LoVo (cell line): ENCODE results near the gene MRPL28.
"Not testable (repeated sequence)": the region's sequence is repeated elsewhere in the genome, so short reads cannot be mapped to it uniquely, and the experiment has no call there.

Experiments
- DNase-seq: peaks from one replicate; pipeline ENCODE4 v3.0.0-alpha.2; 2016; ENCODE audit warnings: low spot score

MRPL28 gene

DNA sequence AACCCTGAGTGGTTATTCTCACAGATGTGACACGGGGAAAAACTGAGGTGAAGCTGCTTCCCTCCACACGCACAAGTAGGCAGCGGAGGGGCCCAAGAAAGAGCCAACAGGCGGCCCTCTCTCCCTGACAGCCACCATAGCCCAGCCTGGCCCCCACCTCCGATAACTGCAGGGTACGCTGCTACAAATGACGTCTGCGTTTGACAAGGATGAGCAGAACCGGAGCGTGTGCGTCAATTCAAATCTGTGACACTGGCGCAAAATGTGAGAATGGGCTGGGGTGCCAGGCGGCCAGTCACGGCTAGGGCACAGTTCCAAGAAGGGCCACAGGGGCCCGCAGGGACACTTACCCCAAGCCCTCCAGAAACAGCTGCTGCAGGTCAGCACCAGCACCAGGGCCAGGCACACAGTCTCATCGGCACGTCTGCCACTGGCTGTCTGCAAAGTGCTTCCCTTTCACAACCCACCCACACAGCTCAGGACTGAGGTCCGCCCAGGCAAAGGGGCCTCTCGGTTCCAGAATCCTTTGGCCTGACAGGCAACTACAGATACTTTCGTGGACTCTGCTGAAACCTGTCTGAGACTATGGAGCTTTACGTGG lies 32.3 kb downstream of the MRPL28 start:
- DNase-seq: no peak

DNA sequence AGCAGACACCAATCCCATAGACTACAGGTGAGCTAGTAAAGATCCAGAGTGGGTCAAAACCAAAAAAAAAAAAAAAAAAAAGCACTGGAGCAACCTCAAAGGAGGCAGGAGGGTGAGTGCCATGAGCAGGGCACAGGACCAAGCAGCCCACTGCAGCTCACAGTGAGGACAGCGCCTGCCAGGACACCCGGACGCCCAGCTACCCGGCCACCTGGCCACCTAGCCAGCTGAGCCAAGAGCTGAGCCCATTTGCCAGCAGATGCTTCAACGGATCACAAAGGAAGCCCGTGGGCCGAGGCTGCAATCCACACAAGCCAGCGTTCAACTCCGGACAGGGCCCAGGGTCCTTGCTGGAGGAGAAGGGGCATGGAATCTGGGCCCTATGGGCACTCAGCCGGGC lies 32.9 kb downstream of the MRPL28 start:
- no peak for DNase-seq

GRCh38 chr16:336269-336668 lies 34.1 kb downstream of the MRPL28 start:
- DNase-seq: no peak

GRCh38 chr16:334861-335632 lies 35.3 kb downstream of the MRPL28 start:
- DNase-seq: not testable (repeated sequence)

GRCh38 chr16:334164-334832 lies 36.0 kb downstream of the MRPL28 start:
- DNase-seq: not testable (repeated sequence)

GRCh38 chr16:333406-334094 lies 36.8 kb downstream of the MRPL28 start:
- DNase-seq: no peak

- DNase-seq: not testable (repeated sequence)
Measured at GRCh38 chr16:331181-331814, 39.0 kb downstream of the MRPL28 start.

DNA sequence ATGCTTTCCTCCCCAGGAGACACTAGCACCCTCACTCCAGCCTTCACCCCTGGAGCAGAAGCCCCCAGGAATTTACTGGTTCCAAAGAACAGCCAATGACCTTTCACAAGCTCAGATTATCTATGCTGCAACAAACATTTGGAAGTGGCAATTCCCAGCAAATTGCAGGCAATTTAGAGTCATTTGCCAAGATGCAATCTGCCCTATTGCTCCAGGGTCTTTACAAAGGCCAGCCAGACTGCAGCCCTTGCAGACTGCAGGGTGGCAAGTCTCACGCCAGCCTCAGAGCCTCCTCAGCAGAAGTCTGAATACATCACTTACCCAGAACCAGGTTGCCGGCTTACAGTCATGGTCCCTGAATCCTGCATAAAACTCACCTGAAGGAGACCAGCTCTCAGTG lies 39.6 kb downstream of the MRPL28 start:
- no peak for DNase-seq

- no peak for DNase-seq
Measured at GRCh38 chr16:325375-326145, 44.8 kb downstream of the MRPL28 start.

GRCh38 chr16:324451-325334 lies 45.6 kb downstream of the MRPL28 start:
- no peak for DNase-seq

DNA sequence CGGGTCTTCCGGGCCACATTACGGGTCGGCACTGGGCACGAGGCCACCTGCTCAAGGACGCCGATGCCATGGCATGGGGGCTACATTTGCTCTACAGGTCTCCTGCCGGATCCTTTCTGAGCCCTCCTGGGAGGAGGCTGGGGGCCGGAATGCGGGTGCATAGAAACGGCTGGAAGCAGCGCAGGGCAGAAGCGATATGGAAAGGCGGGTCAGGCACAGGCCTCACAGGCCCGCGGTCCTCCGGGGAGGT lies 46.2 kb downstream of the MRPL28 start:
- no peak for DNase-seq

- no peak for DNase-seq
Measured at GRCh38 chr16:322476-323143, 47.7 kb downstream of the MRPL28 start.

GRCh38 chr16:321532-321931 lies 48.8 kb downstream of the MRPL28 start:
- DNase-seq: no peak

DNA sequence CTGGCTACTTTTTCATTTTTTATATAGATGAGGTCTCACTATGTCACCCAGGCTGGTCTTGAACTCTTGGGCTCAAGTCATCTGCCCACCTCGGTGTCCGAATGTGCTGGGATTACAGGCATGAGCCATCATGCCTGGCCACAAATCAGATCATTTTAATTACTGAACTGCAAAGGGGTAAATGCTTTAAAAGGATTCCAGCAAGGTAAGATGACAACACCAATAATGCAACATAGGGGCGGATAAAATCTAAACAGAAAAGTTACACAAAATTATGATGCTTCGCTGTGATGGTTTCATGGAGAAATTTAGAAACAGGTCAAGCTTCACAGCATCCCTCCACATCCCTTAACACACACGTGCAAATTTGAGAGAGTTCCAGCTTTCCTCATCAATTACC lies 50.1 kb downstream of the MRPL28 start:
- DNase-seq: no peak

- no peak for DNase-seq
Measured at GRCh38 chr16:318628-319027, 51.7 kb downstream of the MRPL28 start.

- DNase-seq: no peak
Measured at GRCh38 chr16:317583-317982, 52.8 kb downstream of the MRPL28 start.
